Measurements from ENCODE around the gene MAP4K1.

- TF ChIP-seq, protein P1, sequence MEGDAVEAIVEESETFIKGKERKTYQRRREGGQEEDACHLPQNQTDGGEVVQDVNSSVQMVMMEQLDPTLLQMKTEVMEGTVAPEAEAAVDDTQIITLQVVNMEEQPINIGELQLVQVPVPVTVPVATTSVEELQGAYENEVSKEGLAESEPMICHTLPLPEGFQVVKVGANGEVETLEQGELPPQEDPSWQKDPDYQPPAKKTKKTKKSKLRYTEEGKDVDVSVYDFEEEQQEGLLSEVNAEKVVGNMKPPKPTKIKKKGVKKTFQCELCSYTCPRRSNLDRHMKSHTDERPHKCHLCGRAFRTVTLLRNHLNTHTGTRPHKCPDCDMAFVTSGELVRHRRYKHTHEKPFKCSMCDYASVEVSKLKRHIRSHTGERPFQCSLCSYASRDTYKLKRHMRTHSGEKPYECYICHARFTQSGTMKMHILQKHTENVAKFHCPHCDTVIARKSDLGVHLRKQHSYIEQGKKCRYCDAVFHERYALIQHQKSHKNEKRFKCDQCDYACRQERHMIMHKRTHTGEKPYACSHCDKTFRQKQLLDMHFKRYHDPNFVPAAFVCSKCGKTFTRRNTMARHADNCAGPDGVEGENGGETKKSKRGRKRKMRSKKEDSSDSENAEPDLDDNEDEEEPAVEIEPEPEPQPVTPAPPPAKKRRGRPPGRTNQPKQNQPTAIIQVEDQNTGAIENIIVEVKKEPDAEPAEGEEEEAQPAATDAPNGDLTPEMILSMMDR (IDR thresholded peaks at IDR 0.05), result no peak
- TF ChIP-seq POLR2A (IDR thresholded peaks at IDR 0.05), result no peak
Observed at GRCh38 chr19:38565691-38566105, 52.1 kb downstream of the MAP4K1 start.

All from body of pancreas (tissue), 4 donors.